Mesendoderm (in vitro differentiated cells): ENCODE results near the gene RPRM.
A peak's percentile ranks its signal among the peaks of the same experiment; 100 is the strongest.
"Not testable (repeated sequence)": the region's sequence is repeated elsewhere in the genome, so short reads cannot be mapped to it uniquely, and the experiment has no call there.

Experiments
- DNase-seq: peaks from one replicate; pipeline ENCODE4 v3.0.0; 2013
- H2AK5ac ChIP-seq: 2 replicates; pipeline ENCODE4 v1.6.1; 2013; ENCODE audit warnings: low read length, inconsistent platforms
- H2BK120ac ChIP-seq: 2 replicates; pipeline ENCODE4 v1.6.1; 2013; ENCODE audit warnings: low read depth, mild to moderate bottlenecking, low read length, moderate library complexity, mixed read lengths
- H2BK15ac ChIP-seq: replicated peaks from 2 replicates; pipeline ENCODE4 v1.6.1; 2013; ENCODE audit warnings: low read depth, mild to moderate bottlenecking, moderate library complexity
- H2BK5ac ChIP-seq: 2 replicates; pipeline ENCODE4 v1.6.1; 2013; ENCODE audit warnings: low read length, inconsistent platforms
- H3K18ac ChIP-seq: 2 replicates; pipeline ENCODE4 v1.6.1; 2013; ENCODE audit warnings: mild to moderate bottlenecking, low read length, mixed read lengths
- H3K23ac ChIP-seq: one replicate; pipeline ENCODE4 v1.6.1; 2013; ENCODE audit warnings: low read length
- H3K27ac ChIP-seq: 2 replicates; pipeline ENCODE4 v1.5.1; 2013; ENCODE audit warnings: low read depth, mild to moderate bottlenecking, inconsistent platforms, low read length, moderate library complexity
- H3K27me3 ChIP-seq: 2 replicates; pipeline ENCODE4 v1.6.1; 2013; ENCODE audit warnings: low read length, control low read depth, mild to moderate bottlenecking, inconsistent platforms; ENCODE audit not compliant: insufficient read depth, poor library complexity
- H3K36me3 ChIP-seq: 2 replicates; pipeline ENCODE4 v1.6.1; 2013; ENCODE audit warnings: low read length, inconsistent platforms; ENCODE audit not compliant: control insufficient read depth, insufficient read depth
- H3K4ac ChIP-seq: one replicate; pipeline ENCODE4 v1.6.1; 2013; ENCODE audit warnings: low read depth, mild to moderate bottlenecking, low read length, moderate library complexity
- H3K4me1 ChIP-seq: 2 replicates; pipeline ENCODE4 v1.6.1; 2013; ENCODE audit warnings: low read depth, low read length, inconsistent platforms; ENCODE audit not compliant: control insufficient read depth
- H3K4me2 ChIP-seq: 2 replicates; pipeline ENCODE4 v1.6.1; 2013; ENCODE audit warnings: low read length
- H3K4me3 ChIP-seq: 2 replicates; pipeline ENCODE4 v1.5.1; 2013; ENCODE audit warnings: mild to moderate bottlenecking, low read length
- H3K56ac ChIP-seq: one replicate; pipeline ENCODE4 v1.6.1; 2013; ENCODE audit warnings: low read length
- H3K79me1 ChIP-seq: 2 replicates; pipeline ENCODE4 v1.6.1; 2013; ENCODE audit warnings: low read length, inconsistent platforms
- H3K79me2 ChIP-seq: 2 replicates; pipeline ENCODE4 v1.6.1; 2013; ENCODE audit warnings: mild to moderate bottlenecking, low read length; ENCODE audit not compliant: control insufficient read depth, insufficient read depth
- H3K9ac ChIP-seq: 2 replicates; pipeline ENCODE4 v1.6.1; 2013; ENCODE audit warnings: low read length, inconsistent platforms
- H4K5ac ChIP-seq: one replicate; pipeline ENCODE4 v1.6.1; 2013; ENCODE audit warnings: low read length
- H4K8ac ChIP-seq: one replicate; pipeline ENCODE4 v1.6.1; 2013; ENCODE audit warnings: low read depth, mild to moderate bottlenecking, control low read depth, low read length, moderate library complexity
- WGBS: extraction: QIAGEN DNeasy Blood & Tissue Kit; methylation state at CpG from one replicate; pipeline ENCODE4 v1.1.7; 2013; ENCODE audit warnings: low lambda C conversion rate, missing lambda C conversion rate; ENCODE audit not compliant: insufficient coverage; ENCODE audit errors: extremely low coverage; 5-methylcytosine and 5-hydroxymethylcytosine counted together

The RPRM gene

GRCh38 chr2:153506499-153506898 is 27.9 kb upstream of the RPRM start:
- H2BK120ac ChIP-seq, H3K4me3 ChIP-seq, DNase-seq, H3K79me1 ChIP-seq, H3K23ac ChIP-seq, H4K8ac ChIP-seq, H3K18ac ChIP-seq, H3K4ac ChIP-seq, H3K79me2 ChIP-seq, H2BK15ac ChIP-seq, H3K27ac ChIP-seq, H2BK5ac ChIP-seq, H3K56ac ChIP-seq, H3K9ac ChIP-seq, H3K36me3 ChIP-seq, H3K4me1 ChIP-seq, H2AK5ac ChIP-seq, H3K27me3 ChIP-seq, H4K5ac ChIP-seq, H3K4me2 ChIP-seq: not testable (repeated sequence)

GRCh38 chr2:153499439-153499838 is 20.9 kb upstream of the RPRM start:
- Histone ChIP-seq H3K4me2 (no peak overlapping the region), H3K79me1 (no peaks in the 10 kb centered on the region), H3K56ac (no peak overlapping the region), H3K23ac (no peak overlapping the region), H3K4me1 (no peaks in the 10 kb centered on the region), H2BK120ac (no peak overlapping the region), H4K5ac (no peak overlapping the region), H3K4me3 (no peak overlapping the region), H3K36me3 (no peaks in the 10 kb centered on the region), H3K79me2 (no peaks in the 10 kb centered on the region), H4K8ac (no peak overlapping the region), H2BK15ac (no peak overlapping the region), H3K27ac (no peak overlapping the region), H2AK5ac (no peak overlapping the region), H3K18ac (no peak overlapping the region), H3K9ac (no peak overlapping the region), H3K4ac (no peak overlapping the region), H3K27me3 (no peaks in the 10 kb centered on the region), H2BK5ac (no peak overlapping the region)
- WGBS, result no CpG with 5 or more reads among the region's 5 CpGs
- no peak for DNase-seq

- H2BK15ac ChIP-seq, result no peak overlapping the region
- no peak overlapping the region for H3K9ac ChIP-seq
- H3K27ac ChIP-seq, result no peak overlapping the region
- no peak overlapping the region for H3K56ac ChIP-seq
- H3K4me3 ChIP-seq, result no peak overlapping the region
- H3K4me2 ChIP-seq, result no peak overlapping the region
- H3K27me3 ChIP-seq, result no peaks in the 10 kb centered on the region
- H3K4me1 ChIP-seq, result no peaks in the 10 kb centered on the region
- H3K79me2 ChIP-seq, result no peaks in the 10 kb centered on the region
- no peak overlapping the region for H4K5ac ChIP-seq
- WGBS, result no CpG with 5 or more reads among the region's 14 CpGs
- no peak overlapping the region for H4K8ac ChIP-seq
- no peaks in the 10 kb centered on the region for H3K36me3 ChIP-seq
- no peak overlapping the region for H3K4ac ChIP-seq
- H2AK5ac ChIP-seq, result no peak overlapping the region
- H2BK5ac ChIP-seq, result no peak overlapping the region
- no peaks in the 10 kb centered on the region for H3K79me1 ChIP-seq
- no peak for DNase-seq
- H3K18ac ChIP-seq, result no peak overlapping the region
- H3K23ac ChIP-seq, result no peak overlapping the region
- H2BK120ac ChIP-seq, result no peak overlapping the region
These were observed 19.5 kb upstream of the RPRM start for GRCh38 chr2:153497938-153498629.

GRCh38 chr2:153495725-153496124 is 17.2 kb upstream of the RPRM start:
- H3K36me3 ChIP-seq, result no peaks in the 10 kb centered on the region
- no CpG with 5 or more reads among the region's 1 CpG for WGBS

GRCh38 chr2:153488072-153488471 is 9.5 kb upstream of the RPRM start:
- no peak overlapping the region for H3K9ac ChIP-seq
- no peaks in the 10 kb centered on the region for H3K79me1 ChIP-seq
- peaks cover 2% of the 10 kb centered on the region for H3K4me1 ChIP-seq
- no peaks in the 10 kb centered on the region for H3K36me3 ChIP-seq
- DNase-seq, result no peak
- H4K8ac ChIP-seq, result no peak overlapping the region
- H4K5ac ChIP-seq, result no peak overlapping the region
- H2AK5ac ChIP-seq, result no peak overlapping the region
- no peak overlapping the region for H2BK120ac ChIP-seq
- H3K56ac ChIP-seq, result peak overlapping the region; percentile 15
- no peak overlapping the region for H3K27ac ChIP-seq
- no peaks in the 10 kb centered on the region for H3K27me3 ChIP-seq
- no peak overlapping the region for H3K4me3 ChIP-seq
- no CpG with 5 or more reads among the region's 3 CpGs for WGBS
- H3K79me2 ChIP-seq, result no peaks in the 10 kb centered on the region
- H3K23ac ChIP-seq, result no peak overlapping the region
- H3K18ac ChIP-seq, result no peak overlapping the region
- H2BK15ac ChIP-seq, result no peak overlapping the region
- H3K4ac ChIP-seq, result no peak overlapping the region
- H2BK5ac ChIP-seq, result no peak overlapping the region
- no peak overlapping the region for H3K4me2 ChIP-seq

More at GRCh38 chr2:153495725-153496124, 17.2 kb upstream of the RPRM start:
- no peak overlapping the region for H3K4me2 ChIP-seq
- H2AK5ac ChIP-seq, result no peak overlapping the region
- no peaks in the 10 kb centered on the region for H3K27me3 ChIP-seq
- H3K9ac ChIP-seq, result no peak overlapping the region
- no peak overlapping the region for H3K4me3 ChIP-seq
- H3K4ac ChIP-seq, result no peak overlapping the region
- no peak overlapping the region for H4K8ac ChIP-seq
- H2BK5ac ChIP-seq, result no peak overlapping the region
- H4K5ac ChIP-seq, result no peak overlapping the region
- H3K18ac ChIP-seq, result no peak overlapping the region
- H3K79me1 ChIP-seq, result no peaks in the 10 kb centered on the region
- no peak overlapping the region for H3K27ac ChIP-seq
- no peak overlapping the region for H2BK15ac ChIP-seq
- peak; percentile 29 for DNase-seq
- no peak overlapping the region for H3K23ac ChIP-seq
- no peaks in the 10 kb centered on the region for H3K4me1 ChIP-seq
- no peaks in the 10 kb centered on the region for H3K79me2 ChIP-seq
- no peak overlapping the region for H3K56ac ChIP-seq
- H2BK120ac ChIP-seq, result no peak overlapping the region

- H2BK5ac ChIP-seq, result no peak overlapping the region
- H3K27me3 ChIP-seq, result no peaks in the 10 kb centered on the region
- H2BK15ac ChIP-seq, result no peak overlapping the region
- peaks cover 2% of the 10 kb centered on the region for H3K4me1 ChIP-seq
- H3K18ac ChIP-seq, result no peak overlapping the region
- H3K23ac ChIP-seq, result no peak overlapping the region
- no CpG with 5 or more reads among the region's 1 CpG for WGBS
- no peak overlapping the region for H4K5ac ChIP-seq
- H3K27ac ChIP-seq, result no peak overlapping the region
- H2BK120ac ChIP-seq, result no peak overlapping the region
- H3K56ac ChIP-seq, result no peak overlapping the region
- H2AK5ac ChIP-seq, result no peak overlapping the region
- no peak for DNase-seq
- no peak overlapping the region for H3K4me3 ChIP-seq
- no peaks in the 10 kb centered on the region for H3K79me2 ChIP-seq
- no peaks in the 10 kb centered on the region for H3K36me3 ChIP-seq
- no peak overlapping the region for H4K8ac ChIP-seq
- no peaks in the 10 kb centered on the region for H3K79me1 ChIP-seq
- no peak overlapping the region for H3K4ac ChIP-seq
- no peak overlapping the region for H3K9ac ChIP-seq
- no peak overlapping the region for H3K4me2 ChIP-seq
These were observed 8.9 kb upstream of the RPRM start for GRCh38 chr2:153487448-153487847.
